ES-I3 (cell line): ENCODE results near the gene LRP1B.

Experiments used
- H3K36me3 ChIP-seq: 2 replicates; pipeline ENCODE4 v1.6.1; 2013; ENCODE audit warnings: mild to moderate bottlenecking, low read length, control low read depth, moderate library complexity; ENCODE audit not compliant: insufficient read depth
- H3K4me1 ChIP-seq: 2 replicates; pipeline ENCODE4 v1.6.1; 2013; ENCODE audit warnings: mild to moderate bottlenecking, control low read depth, low read length; ENCODE audit not compliant: insufficient read depth
- H3K9ac ChIP-seq: 2 replicates; pipeline ENCODE4 v1.6.1; 2013; ENCODE audit warnings: low read depth, mild to moderate bottlenecking, low read length, moderate library complexity
- H3K9me3 ChIP-seq: 2 replicates; pipeline ENCODE4 v1.6.1; 2013; ENCODE audit warnings: mild to moderate bottlenecking, low read length, moderate library complexity; ENCODE audit not compliant: control insufficient read depth, insufficient read depth

The LRP1B gene

GRCh38 chr2:142041996-142042395, 88.8 kb downstream of the LRP1B start:
- Histone ChIP-seq H3K9ac (no peak overlapping the region), H3K4me1 (peaks cover 11% of the 10 kb centered on the region), H3K9me3 (no peaks in the 10 kb centered on the region), H3K36me3 (no peaks in the 10 kb centered on the region)

GRCh38 chr2:142041105-142041504, 89.7 kb downstream of the LRP1B start:
- H3K36me3 ChIP-seq, result no peaks in the 10 kb centered on the region
- H3K4me1 ChIP-seq, result peaks cover 13% of the 10 kb centered on the region
- no peaks in the 10 kb centered on the region for H3K9me3 ChIP-seq
- H3K9ac ChIP-seq, result no peak overlapping the region

- Histone ChIP-seq H3K9me3 (no peaks in the 10 kb centered on the region), H3K36me3 (no peaks in the 10 kb centered on the region), H3K4me1 (peaks cover 13% of the 10 kb centered on the region), H3K9ac (no peak overlapping the region)
Observed at GRCh38 chr2:142040556-142040955, 90.3 kb downstream of the LRP1B start.

GRCh38 chr2:142038826-142039225, 92.0 kb downstream of the LRP1B start:
- Histone ChIP-seq H3K9ac (no peak overlapping the region), H3K36me3 (no peaks in the 10 kb centered on the region), H3K9me3 (no peaks in the 10 kb centered on the region), H3K4me1 (peaks cover 13% of the 10 kb centered on the region)

GRCh38 chr2:142037744-142038143, 93.1 kb downstream of the LRP1B start:
- Histone ChIP-seq H3K9me3 (no peaks in the 10 kb centered on the region), H3K36me3 (no peaks in the 10 kb centered on the region), H3K9ac (no peak overlapping the region), H3K4me1 (peaks cover 13% of the 10 kb centered on the region)

GRCh38 chr2:142037066-142037465, 93.8 kb downstream of the LRP1B start:
- H3K4me1 ChIP-seq, result peaks cover 13% of the 10 kb centered on the region
- H3K9me3 ChIP-seq, result no peaks in the 10 kb centered on the region
- no peak overlapping the region for H3K9ac ChIP-seq
- H3K36me3 ChIP-seq, result no peaks in the 10 kb centered on the region

GRCh38 chr2:142033393-142033792, 97.4 kb downstream of the LRP1B start:
- Histone ChIP-seq H3K9ac (no peak overlapping the region), H3K9me3 (no peaks in the 10 kb centered on the region), H3K36me3 (no peaks in the 10 kb centered on the region), H3K4me1 (peaks cover 13% of the 10 kb centered on the region)

- Histone ChIP-seq H3K9ac (no peak overlapping the region), H3K9me3 (no peaks in the 10 kb centered on the region), H3K4me1 (no peaks in the 10 kb centered on the region), H3K36me3 (no peaks in the 10 kb centered on the region)
Observed at GRCh38 chr2:142031656-142032055, 99.2 kb downstream of the LRP1B start.

GRCh38 chr2:142030735-142031134, 100.1 kb downstream of the LRP1B start:
- Histone ChIP-seq H3K9me3 (no peaks in the 10 kb centered on the region), H3K4me1 (peaks cover 4% of the 10 kb centered on the region; the same call in 1 of the 2 replicates), H3K9ac (no peak overlapping the region), H3K36me3 (no peaks in the 10 kb centered on the region)

GRCh38 chr2:142029974-142030373, 100.8 kb downstream of the LRP1B start:
- Histone ChIP-seq H3K4me1 (peaks cover 9% of the 10 kb centered on the region; the same call in 1 of the 2 replicates), H3K36me3 (no peaks in the 10 kb centered on the region)

GRCh38 chr2:142025394-142025793, 105.4 kb downstream of the LRP1B start:
- Histone ChIP-seq H3K4me1 (peaks cover 9% of the 10 kb centered on the region; the same call in 1 of the 2 replicates), H3K36me3 (no peaks in the 10 kb centered on the region), H3K9ac (no peak overlapping the region), H3K9me3 (no peaks in the 10 kb centered on the region)

More at GRCh38 chr2:142029974-142030373, 100.8 kb downstream of the LRP1B start:
- Histone ChIP-seq H3K9ac (no peak overlapping the region), H3K9me3 (no peaks in the 10 kb centered on the region)

- Histone ChIP-seq H3K9ac (no peak overlapping the region), H3K9me3 (no peaks in the 10 kb centered on the region), H3K36me3 (no peaks in the 10 kb centered on the region), H3K4me1 (peaks cover 1% of the 10 kb centered on the region; the same call in 1 of the 2 replicates)
Observed at GRCh38 chr2:142020368-142020767, 110.4 kb downstream of the LRP1B start.

- H3K9ac ChIP-seq, result no peak overlapping the region
- no peaks in the 10 kb centered on the region for H3K4me1 ChIP-seq
- H3K9me3 ChIP-seq, result no peaks in the 10 kb centered on the region
- H3K36me3 ChIP-seq, result no peaks in the 10 kb centered on the region
Observed at GRCh38 chr2:142014536-142014935, 116.3 kb downstream of the LRP1B start.

GRCh38 chr2:142012797-142013196, 118.0 kb downstream of the LRP1B start:
- no peaks in the 10 kb centered on the region for H3K4me1 ChIP-seq
- H3K36me3 ChIP-seq, result no peaks in the 10 kb centered on the region

GRCh38 chr2:142010477-142011270, 120.1 kb downstream of the LRP1B start:
- H3K9me3 ChIP-seq, result no peaks in the 10 kb centered on the region
- no peak overlapping the region for H3K9ac ChIP-seq
- no peaks in the 10 kb centered on the region for H3K4me1 ChIP-seq
- no peaks in the 10 kb centered on the region for H3K36me3 ChIP-seq

More at GRCh38 chr2:142012797-142013196, 118.0 kb downstream of the LRP1B start:
- no peaks in the 10 kb centered on the region for H3K9me3 ChIP-seq
- H3K9ac ChIP-seq, result no peak overlapping the region
